Neural cell (in vitro differentiated cells): Measurements from ENCODE around the gene EEF1AKMT2.

Source experiments
- CTCF ChIP-seq: fragments of 450-650 bp; IDR thresholded peaks from 2 replicates; pipeline ENCODE4 v1.5.1; 2014; ENCODE audit warnings: antibody characterized with exemption, mild to moderate bottlenecking, moderate library complexity; ENCODE audit not compliant: poor library complexity, severe bottlenecking
- EP300 ChIP-seq: fragments of 450-650 bp; conservative IDR thresholded peaks from 2 replicates; pipeline ENCODE4 v1.6.1; 2014; ENCODE audit warnings: antibody characterized with exemption, mild to moderate bottlenecking, moderate library complexity; ENCODE audit not compliant: poor library complexity, severe bottlenecking
- EZH2 ChIP-seq: fragments of 200-600, 300-800 bp; shearing (Covaris generic), sonication (generic); IDR thresholded peaks from 2 replicates; pipeline ENCODE4 v1.6.1; 2014; ENCODE audit warnings: antibody characterized with exemption, low read length, borderline replicate concordance, mild to moderate bottlenecking; ENCODE audit not compliant: insufficient read depth, poor library complexity, severe bottlenecking
- MXI1 ChIP-seq: fragments of 450-650 bp; conservative IDR thresholded peaks from 2 replicates; pipeline ENCODE4 v1.6.1; 2014; ENCODE audit warnings: antibody characterized with exemption, mild to moderate bottlenecking; ENCODE audit not compliant: poor library complexity, severe bottlenecking
- POLR2AphosphoS5 ChIP-seq: IDR thresholded peaks from 2 replicates; pipeline ENCODE4 v1.6.1; 2012
- RAD21 ChIP-seq: fragments of 450-650 bp; conservative IDR thresholded peaks from 2 replicates; pipeline ENCODE4 v1.6.1; 2014; ENCODE audit warnings: antibody characterized with exemption, mild to moderate bottlenecking, moderate library complexity
- REST ChIP-seq: IDR thresholded peaks from 2 replicates; pipeline ENCODE4 v1.6.1; 2012; ENCODE audit warnings: borderline replicate concordance
- SMC3 ChIP-seq: fragments of 450-650 bp; conservative IDR thresholded peaks from 2 replicates; pipeline ENCODE4 v1.6.1; 2014; ENCODE audit warnings: antibody characterized with exemption, mild to moderate bottlenecking, moderate library complexity; ENCODE audit not compliant: poor library complexity
- TAF1 ChIP-seq: IDR thresholded peaks from 2 replicates; pipeline ENCODE4 v1.6.1; 2012; ENCODE audit warnings: low read depth

GRCh38 chr10:124734311-124735166 lies 57.1 kb downstream of the EEF1AKMT2 start:
- TF ChIP-seq POLR2AphosphoS5 (no peak), EP300 (no peak), EZH2 (no peak), CTCF (no peak), RAD21 (no peak), MXI1 (no peak), SMC3 (no peak), TAF1 (no peak), REST (no peak)
